ENCODE data around the gene SLC4A8.

SLC4A8 gene

GRCh38 chr12:51528852-51529650 is 104.4 kb downstream of the SLC4A8 start:
- no peak for DNase-seq

GRCh38 chr12:51529651-51529970 is 105.0 kb downstream of the SLC4A8 start:
- no peak for DNase-seq

- DNase-seq = no peak
Observed at GRCh38 chr12:51530208-51530607, 105.6 kb downstream of the SLC4A8 start.

GRCh38 chr12:51531284-51531977 is 106.8 kb downstream of the SLC4A8 start:
- no peak for DNase-seq

- peak; percentile 65 to 71 for DNase-seq
Observed at GRCh38 chr12:51531978-51532497, 107.4 kb downstream of the SLC4A8 start.

GRCh38 chr12:51533799-51534198 is 109.2 kb downstream of the SLC4A8 start:
- DNase-seq = no peak

- DNase-seq = no peak
Observed at GRCh38 chr12:51534216-51535074, 109.8 kb downstream of the SLC4A8 start.

- DNase-seq = no peak
Observed at GRCh38 chr12:51536159-51536558, 111.5 kb downstream of the SLC4A8 start.

- no peak for DNase-seq
Observed at GRCh38 chr12:51538149-51538548, 113.5 kb downstream of the SLC4A8 start.

GRCh38 chr12:51538599-51538998 is 114.0 kb downstream of the SLC4A8 start:
- DNase-seq = no peak

GRCh38 chr12:51540996-51541395 is 116.4 kb downstream of the SLC4A8 start:
- DNase-seq = no peak

GRCh38 chr12:51546097-51546496 is 121.5 kb downstream of the SLC4A8 start:
- DNase-seq = no peak

GRCh38 chr12:51547606-51548005 is 123.0 kb downstream of the SLC4A8 start:
- DNase-seq = no peak

- no peak for DNase-seq
Observed at GRCh38 chr12:51548241-51548640, 123.6 kb downstream of the SLC4A8 start.

- no peak for DNase-seq
Observed at GRCh38 chr12:51549637-51550036, 125.0 kb downstream of the SLC4A8 start.
